ENCODE results near the gene LRP2BP.

DNA sequence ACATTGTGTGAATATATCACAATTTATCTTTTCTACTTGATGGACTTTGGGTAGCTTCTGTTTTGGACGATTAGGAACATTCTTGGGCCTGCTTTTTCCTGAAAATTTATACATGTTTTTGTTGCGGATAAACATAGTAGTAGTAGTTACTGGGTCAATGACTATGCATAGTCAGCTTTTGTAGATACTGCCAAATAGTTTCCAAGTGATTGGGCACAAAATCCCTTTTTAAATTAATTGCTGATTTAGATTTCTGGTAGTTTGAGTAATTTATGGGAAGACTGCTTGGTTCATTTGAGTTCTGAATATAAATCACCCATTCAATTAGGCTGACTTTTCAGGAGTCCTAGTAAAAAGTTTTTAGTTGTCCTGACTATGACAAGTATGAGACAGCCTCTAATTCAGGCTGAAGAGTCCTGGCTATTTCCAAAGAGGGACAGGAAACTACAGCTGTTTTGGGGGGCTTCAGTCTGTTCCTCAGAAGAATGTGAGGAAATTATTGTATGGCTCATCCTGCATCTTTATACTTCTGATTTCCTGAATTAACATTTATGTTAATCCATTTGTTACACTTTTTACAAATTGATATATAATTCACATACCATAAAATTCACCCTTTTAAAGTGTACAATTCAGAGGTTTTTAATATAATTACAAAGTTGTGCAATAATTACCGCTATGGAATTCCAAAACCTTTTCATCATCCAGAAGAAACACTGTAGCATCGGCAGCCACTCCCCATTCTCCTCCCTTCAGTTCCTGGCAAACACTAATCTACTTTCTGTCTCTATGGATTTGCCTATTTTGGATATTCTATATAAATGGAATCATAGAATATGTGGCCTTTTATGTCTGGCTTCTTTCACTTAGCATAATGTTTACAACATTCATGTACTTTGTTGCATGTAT, 14.2 kb downstream of the LRP2BP start:
- TF ChIP-seq CTCF (IDR thresholded peaks at IDR 0.05) = no peak
- no peak for TF ChIP-seq POLR2AphosphoS5 (IDR thresholded peaks at IDR 0.05)

All from breast epithelium (tissue), 3 donors.